ENCODE measurements around the gene TCF7L2.

GRCh38 chr10:113121153-113121552 lies 171.1 kb downstream of the TCF7L2 start:
- TF ChIP-seq CTCF (conservative IDR thresholded peaks at IDR 0.05) (no peak), EZH2 (IDR thresholded peaks at IDR 0.05; ENCODE audit: low read depth) (no peak)
